Activated gamma-delta T cell treated with Interleukin-2 at 50 U/mL for 16 hours (primary cell): Measurements from ENCODE around the gene VDAC1.
"Not testable (repeated sequence)": the region's sequence is repeated elsewhere in the genome, so short reads cannot be mapped to it uniquely, and the experiment has no call there.

Experiments used
- DNase-seq: peaks from one replicate; pipeline ENCODE4 v3.0.0-alpha.2; 2020

VDAC1 gene, protein sequence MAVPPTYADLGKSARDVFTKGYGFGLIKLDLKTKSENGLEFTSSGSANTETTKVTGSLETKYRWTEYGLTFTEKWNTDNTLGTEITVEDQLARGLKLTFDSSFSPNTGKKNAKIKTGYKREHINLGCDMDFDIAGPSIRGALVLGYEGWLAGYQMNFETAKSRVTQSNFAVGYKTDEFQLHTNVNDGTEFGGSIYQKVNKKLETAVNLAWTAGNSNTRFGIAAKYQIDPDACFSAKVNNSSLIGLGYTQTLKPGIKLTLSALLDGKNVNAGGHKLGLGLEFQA

GRCh38 chr5:134004626-134005416 lies at the start of gene VDAC1:
TSS of gene VDAC1 (minus strand) at chr5:134004975. CDS start at chr5:133993012, 11,963 bp downstream.
- DNase-seq: peak; percentile 78

GRCh38 chr5:134053840-134054338 lies 49.1 kb upstream of the VDAC1 start:
- DNase-seq: no peak

GRCh38 chr5:134053314-134053839 lies 48.6 kb upstream of the VDAC1 start:
- DNase-seq: no peak

DNA sequence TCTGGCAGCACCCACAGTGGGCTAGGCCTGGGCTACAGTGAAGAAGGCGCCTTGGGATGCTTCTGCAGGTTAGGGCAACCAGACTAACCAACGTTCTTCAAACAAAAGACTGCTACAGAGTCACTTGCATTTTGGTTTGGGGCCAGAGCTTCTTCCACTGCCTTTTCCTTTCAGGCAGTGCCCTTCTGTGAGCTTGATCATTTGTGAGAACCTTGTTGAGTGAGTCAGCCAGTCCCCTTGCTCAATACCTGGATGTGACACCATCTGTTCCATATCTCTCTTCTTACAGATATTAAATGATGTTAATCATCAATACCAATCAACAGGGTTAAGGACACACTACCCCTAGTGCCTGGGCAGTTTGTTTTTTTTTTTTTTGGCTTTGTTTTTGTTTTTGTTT lies 46.5 kb upstream of the VDAC1 start:
- no peak for DNase-seq

- no peak for DNase-seq
Measured at GRCh38 chr5:134048864-134049263, 44.1 kb upstream of the VDAC1 start.

- DNase-seq: no peak
Measured at GRCh38 chr5:134047687-134048056, 42.9 kb upstream of the VDAC1 start.

- no peak for DNase-seq
Measured at GRCh38 chr5:134046801-134047686, 42.3 kb upstream of the VDAC1 start.

- DNase-seq: no peak
Measured at GRCh38 chr5:134046330-134046729, 41.6 kb upstream of the VDAC1 start.

DNA sequence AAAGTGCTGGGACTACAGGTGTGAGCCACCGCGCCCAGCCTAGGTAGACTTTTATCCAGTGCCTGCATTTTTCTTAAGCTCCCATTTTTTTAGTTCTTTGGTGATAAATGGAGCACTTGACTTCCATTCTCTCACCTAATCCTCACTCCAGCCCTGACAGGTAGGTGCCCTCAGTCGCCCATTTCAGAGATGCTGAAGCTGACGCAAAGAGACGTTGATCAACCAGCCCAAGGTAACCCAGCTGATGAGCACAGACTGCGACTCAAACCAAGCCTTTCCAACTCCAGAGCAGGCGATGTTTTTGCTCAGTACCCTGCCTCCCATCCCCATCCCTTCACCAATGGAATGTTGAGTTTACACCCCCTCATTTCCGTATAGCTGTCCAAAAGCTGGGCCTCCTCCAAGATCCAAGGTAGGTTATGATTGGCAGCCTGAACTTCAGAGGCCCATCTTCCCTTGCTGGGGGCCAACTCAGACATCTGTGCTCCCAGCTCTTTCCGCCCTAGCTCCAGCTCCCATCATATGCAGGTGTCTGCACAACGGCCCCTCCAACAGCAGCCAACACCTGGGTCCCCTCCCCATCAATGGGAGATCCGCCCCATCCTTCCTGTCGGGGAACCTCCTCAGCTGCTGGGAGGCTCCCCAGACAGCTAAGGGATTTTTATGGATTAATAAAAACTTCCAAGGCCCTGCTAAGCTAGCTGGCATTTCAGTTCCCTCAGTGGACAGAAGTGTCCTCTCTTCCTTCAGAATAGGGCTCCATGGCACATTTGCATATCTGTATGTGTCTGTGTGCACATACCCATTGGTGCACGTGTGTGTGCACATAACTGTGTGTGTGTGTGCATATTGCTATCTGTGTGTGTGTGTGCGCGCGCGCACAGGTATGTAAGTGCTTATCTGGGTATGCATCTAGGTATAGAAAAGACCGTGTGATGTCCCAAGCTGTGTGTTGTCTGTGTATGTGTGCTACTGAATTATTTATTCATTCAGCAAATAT lies 39.3 kb upstream of the VDAC1 start:
- DNase-seq: no peak

- DNase-seq: peak; percentile 25
Measured at GRCh38 chr5:134041570-134042411, 37.0 kb upstream of the VDAC1 start.

DNA sequence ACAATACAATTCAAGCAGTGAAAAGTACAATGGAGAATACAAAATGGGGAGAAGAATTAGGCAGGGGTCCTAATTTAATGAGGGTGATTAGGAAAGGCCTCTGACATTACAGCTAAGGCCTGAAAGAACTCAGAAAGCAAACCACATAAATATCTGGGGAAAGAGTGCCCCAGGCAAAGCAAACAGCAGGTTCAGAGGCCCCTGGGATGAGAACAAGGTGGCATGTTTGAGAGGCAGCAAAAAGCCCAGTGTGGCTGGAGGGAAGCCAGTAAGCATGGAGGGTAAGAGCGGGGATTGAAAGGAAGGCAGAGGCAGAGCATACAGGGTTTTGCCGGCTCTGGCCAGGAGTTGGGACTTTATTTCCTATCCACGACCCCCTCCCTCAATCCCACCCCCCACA lies 33.4 kb upstream of the VDAC1 start:
- no peak for DNase-seq

DNA sequence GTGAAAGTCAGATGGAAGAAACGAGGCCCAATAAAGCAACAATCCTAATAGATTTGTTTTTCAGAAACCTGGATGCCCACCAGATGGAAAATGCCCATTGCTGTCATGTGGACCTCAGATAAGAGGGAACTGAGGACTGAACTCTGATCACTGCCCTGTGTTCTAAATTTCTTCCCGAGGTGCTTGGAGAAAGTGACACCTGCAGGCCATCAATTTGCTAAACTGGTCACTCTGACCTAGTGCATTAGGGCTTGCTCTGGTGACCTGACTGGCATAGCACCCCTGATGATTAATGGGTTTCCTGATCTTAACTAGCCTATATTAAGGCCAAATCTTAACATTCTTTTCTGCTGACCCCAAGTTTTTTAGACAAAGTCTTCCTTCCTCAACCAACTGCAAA lies 32.4 kb upstream of the VDAC1 start:
- DNase-seq: no peak

DNA sequence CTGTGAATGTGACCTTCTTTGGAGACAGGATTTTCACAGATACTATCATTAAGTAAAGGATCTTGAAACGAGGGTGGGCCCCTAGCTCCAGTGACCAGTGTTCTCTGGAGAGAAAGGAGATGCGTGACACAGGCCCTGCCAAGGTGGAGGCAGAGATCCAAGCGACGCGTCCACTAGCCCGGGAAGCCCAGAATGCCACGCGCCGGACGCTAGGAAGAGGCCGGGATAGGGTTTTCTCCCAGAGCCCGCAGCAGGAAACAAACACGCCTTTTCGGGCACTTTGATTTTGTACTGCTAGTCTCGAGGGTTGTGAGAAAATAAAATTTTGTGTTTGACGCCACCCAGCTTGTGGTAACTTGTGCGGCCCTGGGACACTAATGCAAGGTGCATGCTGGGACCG lies 29.6 kb upstream of the VDAC1 start:
- no peak for DNase-seq

- DNase-seq: not testable (repeated sequence)
Measured at GRCh38 chr5:134030303-134030964, 25.7 kb upstream of the VDAC1 start.

GRCh38 chr5:134029156-134029555 lies 24.4 kb upstream of the VDAC1 start:
- DNase-seq: no peak

GRCh38 chr5:134028496-134028895 lies 23.7 kb upstream of the VDAC1 start:
- no peak for DNase-seq

DNA sequence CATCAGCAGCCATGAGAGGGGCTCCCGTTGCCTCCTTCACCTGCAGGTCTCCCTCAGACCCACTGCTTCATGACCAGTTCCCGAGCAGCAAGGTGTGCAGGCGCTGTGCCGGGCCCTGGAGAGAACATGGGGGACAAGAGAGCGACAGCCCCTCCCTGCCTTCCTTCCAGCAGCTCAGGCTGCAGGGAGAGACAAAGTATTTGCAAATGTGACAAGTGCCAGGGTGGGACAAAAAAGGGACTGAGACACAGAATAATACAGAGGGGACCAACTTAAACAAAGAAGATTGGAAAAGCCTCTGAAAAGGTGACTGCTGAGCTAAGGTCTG lies 22.5 kb upstream of the VDAC1 start:
- no peak for DNase-seq

GRCh38 chr5:134026521-134027287 lies 21.9 kb upstream of the VDAC1 start:
- DNase-seq: peak; percentile 46

GRCh38 chr5:134025786-134026185 lies 21.0 kb upstream of the VDAC1 start:
- no peak for DNase-seq
